ENCODE measurements around the gene CORO2B. TPM values are rescaled to one million over a fixed set of nuclear protein-coding genes. Genes with fewer than 3 reads are reported as not detected.
A peak's percentile ranks its signal among the peaks of the same experiment; 100 is the strongest.
"Not testable (repeated sequence)": the region's sequence is repeated elsewhere in the genome, so short reads cannot be mapped to it uniquely, and the experiment has no call there.

The CORO2B gene
- total RNA-seq, 1 experiment from 2014 or later: 20.3 TPM

DNA sequence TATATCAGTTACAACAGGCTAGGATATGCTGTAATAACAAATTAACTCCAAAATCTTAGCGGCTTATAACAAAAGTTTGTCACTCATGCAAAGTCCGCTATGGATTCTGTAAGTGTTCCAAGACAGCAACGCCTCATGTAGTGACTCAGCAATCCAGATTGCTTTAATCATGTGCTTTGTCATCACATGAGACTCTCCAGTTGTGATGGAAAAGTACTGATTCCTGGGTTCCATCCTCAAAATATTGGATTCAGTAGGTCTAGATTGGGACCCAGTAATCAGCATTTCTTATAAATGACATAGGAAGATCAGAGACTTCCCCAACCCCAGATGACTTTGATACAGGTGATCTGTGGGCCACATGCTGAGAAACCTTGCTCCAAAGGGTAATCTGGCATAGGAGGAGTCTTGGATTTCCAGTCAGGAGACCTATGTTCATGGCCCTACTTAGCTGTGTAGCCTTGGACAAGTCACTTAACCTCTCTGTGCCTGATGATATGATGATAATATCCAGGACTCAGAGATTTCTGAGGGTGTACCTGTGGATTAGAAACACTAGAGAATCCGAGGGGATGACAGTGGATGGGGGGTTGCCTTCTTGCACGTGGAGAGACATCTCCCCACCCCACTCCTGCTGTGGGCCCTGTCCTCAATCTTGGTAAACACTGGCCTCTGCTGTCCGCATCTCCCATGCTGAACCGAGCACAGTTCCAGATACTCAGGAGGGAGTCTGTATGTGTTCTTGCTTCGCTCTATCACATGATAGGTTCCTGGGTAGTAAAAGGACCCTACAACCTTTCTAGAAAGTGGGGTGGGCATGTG is 65.5 kb downstream of the CORO2B start:
- peak; percentile 79 for DNase-seq (ENCODE audit: low read depth)

DNA sequence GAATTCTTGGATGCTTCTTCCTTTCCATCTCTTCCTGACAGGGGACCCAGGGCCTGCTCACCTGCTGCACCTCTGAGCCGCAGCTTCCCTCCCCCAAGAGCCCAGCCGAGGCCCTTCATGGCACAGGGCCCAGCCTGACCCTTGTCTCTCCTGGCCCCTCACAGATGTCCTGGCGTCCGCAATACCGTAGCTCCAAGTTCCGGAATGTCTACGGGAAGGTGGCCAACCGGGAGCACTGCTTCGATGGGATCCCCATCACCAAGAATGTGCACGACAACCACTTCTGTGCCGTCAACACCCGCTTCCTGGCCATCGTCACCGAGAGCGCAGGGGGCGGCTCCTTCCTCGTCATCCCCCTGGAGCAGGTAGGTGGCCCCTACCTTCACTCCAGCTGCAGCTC is 66.2 kb downstream of the CORO2B start:
- no peak for DNase-seq (ENCODE audit: low read depth)

DNA sequence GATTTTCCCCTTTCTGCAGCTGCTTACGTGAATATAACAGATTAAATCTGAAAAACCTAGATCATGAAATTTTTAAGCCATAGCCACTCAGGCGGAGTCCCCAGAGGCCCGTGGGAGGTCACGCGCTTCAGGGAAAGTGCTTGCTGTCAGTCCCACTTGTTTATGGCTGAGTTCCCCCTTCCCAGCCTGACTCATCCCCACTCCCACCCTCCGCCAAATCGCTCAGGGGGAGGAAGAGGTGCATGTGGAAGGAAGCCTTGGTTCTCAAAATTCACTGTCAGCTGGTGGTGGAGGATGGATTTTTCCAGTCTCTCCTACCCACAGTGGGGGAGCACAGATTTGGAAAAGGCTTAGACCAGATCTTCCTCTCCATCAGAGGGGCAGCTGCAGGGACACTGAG is 67.4 kb downstream of the CORO2B start:
- no peak for DNase-seq (ENCODE audit: low read depth)

DNA sequence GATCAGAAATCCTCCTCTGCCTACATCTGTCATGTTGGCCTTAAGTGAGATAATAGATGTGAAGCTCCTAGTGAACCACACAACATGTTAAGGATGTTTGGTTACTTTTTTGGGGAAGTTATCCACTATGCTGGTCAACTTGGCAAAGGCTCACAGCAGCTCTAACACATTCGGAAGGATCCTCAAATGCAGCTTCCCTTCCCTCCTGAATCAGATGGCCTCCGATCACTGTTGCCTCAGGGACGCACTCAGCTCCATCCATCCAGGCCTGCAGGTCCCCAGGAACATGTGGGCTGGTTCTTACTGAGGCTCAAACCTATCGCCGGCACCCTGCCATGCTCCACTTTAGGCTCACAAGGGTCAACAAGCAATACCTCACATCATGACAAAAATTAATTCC is 67.9 kb downstream of the CORO2B start:
- DNase-seq (ENCODE audit: low read depth): no peak

DNA sequence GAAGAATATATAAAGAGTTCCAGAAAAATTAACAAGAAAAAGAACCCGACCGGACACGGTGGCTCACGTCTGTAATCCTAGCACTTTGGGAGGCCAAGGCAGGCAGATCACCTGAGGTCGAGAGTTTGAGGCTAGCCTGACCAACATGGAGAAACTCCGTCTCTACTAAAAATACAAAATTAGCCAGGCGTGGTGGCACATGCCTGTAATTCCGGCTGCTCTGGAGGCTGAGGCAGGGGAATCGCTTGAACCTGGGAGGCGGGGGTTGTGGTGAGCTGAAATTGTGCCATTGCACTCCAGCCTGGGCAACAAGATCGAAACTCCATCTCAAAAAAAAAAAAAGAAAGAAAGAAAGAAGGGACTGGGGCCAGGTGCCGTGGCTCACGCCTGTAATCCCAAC is 68.6 kb downstream of the CORO2B start:
- not testable (repeated sequence) for DNase-seq (ENCODE audit: low read depth)

DNA sequence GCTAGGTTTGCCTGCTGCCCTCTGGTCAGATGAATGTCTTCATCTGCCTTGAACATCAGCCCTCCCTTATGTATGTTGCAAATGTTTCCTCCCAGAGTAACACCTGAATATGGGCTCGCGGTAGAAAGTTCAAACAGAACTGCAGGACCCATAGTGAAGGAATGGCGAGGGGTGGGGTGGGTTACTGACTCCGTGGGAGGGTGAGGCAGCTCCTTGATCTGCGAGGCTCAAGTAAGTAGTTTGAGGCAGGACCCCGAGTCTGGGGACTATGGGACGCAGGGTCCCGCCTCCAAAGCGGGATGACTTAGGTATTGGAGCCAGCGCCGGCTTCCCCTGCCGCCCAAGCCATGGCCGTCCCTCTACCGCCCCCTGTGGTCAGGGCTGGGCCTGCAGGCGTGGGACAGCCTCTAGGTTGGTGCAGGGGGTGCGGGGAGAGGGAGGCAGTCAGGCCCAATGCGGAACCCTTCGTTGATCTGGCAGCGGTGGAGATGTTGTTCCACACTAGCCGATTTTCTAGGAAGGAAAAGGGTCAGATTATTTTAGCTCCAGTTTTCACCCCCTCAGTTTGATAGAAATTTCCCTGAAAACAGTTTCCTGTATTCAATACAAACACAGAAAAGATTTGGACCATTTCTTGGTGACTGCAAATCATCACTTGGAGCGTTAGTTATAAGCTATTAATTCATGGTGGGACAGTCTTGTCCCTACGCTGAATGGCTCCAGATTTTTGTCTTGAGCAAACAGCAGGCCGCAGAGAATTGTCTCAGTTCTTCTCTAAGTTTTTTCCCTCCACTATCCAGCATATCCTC is 72.3 kb downstream of the CORO2B start:
- DNase-seq (ENCODE audit: low read depth): no peak

DNA sequence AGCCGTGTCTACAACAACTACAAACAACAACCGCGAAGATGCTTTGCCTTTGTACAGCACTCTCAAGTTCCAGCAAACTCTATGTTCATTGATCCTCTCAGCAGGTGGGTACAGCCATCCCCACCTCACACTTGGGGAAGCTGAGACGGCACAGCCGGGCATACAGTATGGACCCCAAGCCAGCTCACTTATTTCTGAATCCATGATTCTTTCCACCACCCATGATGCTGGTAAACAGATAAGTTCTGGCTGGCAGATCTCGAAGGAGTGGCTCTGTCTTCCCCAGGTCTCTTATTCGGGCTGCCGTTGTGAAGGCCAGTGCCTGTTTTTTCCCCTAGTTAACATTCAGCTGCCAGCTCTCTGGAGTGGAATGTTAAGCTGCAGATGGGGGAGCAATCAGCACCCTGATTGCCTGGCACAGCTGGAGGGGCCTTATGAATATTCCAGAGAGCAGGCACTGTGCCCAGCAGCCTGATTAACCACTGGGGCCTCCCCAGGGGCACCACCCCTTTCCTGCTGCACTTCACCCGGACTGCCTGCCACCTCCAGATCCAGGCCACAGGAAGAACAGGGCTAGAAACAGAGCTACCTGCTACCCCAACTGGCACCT is 73.2 kb downstream of the CORO2B start:
- DNase-seq (ENCODE audit: low read depth): peak; percentile 85

DNA sequence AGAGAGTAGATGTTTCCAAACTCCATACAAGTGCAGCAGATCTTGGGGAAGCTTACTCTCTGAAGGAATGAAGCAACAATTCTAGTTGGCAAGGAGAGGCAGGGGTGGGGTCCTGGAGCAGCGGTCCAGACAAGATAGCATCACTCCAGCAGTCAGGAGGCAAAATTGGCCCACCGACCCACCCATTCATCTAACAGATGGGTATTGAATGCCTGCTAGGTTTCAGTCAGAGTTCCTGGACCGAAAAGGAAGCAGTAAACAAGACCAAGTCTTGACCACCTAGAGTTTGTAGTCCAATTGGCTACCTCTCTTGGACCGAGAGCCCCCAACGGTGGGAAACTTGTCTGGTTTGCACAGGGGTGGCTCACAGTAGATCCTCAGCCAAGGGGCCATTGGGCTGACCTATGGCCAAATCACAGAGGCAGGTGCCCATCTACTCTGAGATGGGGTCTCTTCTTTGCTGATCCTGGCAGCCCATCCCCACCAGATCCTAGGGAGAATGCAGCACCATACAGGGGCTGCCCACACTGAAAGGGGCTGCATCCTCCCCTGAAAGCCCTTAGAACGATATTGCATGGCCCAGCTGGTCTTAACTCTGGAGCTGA is 74.3 kb downstream of the CORO2B start:
- no peak for DNase-seq (ENCODE audit: low read depth)

DNA sequence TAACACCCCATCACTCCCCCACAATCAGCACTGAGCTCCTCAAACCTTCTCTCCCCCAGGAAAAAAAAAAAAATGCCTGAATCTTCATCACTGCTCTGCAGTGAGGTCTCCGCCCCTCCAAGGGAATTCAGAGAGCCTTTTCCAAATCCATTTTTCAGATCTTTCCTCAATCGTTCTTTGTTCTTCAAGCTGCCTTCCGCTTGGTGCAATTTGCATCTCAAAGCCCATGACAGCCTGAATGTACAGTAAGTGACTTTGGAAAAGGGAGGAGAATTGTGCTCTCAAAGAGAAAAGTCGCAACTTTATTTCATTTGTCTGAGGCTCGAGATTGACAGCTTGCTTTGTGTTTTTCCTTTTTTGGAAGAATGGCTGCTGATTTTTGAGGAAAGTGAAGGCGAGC is 75.0 kb downstream of the CORO2B start:
- no peak for DNase-seq (ENCODE audit: low read depth)

DNA sequence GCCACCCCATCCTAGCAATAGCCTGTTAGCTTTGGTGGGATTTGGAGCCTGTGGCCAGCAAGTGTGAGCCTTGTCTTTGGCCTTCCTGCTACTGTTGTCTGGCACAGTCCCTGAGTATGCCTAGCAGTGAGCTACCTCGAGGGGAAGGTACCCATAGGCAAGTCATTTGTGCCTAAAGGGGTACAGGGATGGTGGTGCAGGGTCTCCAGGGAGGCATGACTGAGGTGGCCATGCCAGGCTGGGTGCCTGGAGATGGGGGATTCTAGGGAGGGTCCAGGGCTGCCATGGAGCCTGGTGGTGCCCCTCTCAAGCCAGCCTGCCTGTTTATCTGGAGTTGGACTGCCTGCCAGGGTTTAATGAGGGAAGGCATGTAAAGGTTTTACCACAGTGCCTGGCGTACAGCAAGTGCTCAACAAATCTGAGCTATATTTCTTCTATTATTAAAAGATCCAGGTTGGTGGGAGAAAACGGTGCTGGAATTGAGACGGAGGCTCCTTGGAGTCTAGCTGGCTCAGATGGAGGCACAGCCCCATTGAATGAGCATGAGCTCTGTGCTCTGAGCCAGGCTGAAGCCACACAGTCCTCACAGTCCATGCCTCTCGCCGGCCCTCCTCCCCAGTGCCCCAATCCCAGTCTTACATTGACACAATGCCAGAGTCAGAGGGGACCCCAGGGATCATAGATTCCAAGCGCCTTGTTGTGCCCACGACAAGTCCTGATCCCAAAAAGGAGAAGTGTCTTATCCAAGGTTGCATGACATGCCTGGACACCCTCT is 76.2 kb downstream of the CORO2B start:
- no peak for DNase-seq (ENCODE audit: low read depth)

DNA sequence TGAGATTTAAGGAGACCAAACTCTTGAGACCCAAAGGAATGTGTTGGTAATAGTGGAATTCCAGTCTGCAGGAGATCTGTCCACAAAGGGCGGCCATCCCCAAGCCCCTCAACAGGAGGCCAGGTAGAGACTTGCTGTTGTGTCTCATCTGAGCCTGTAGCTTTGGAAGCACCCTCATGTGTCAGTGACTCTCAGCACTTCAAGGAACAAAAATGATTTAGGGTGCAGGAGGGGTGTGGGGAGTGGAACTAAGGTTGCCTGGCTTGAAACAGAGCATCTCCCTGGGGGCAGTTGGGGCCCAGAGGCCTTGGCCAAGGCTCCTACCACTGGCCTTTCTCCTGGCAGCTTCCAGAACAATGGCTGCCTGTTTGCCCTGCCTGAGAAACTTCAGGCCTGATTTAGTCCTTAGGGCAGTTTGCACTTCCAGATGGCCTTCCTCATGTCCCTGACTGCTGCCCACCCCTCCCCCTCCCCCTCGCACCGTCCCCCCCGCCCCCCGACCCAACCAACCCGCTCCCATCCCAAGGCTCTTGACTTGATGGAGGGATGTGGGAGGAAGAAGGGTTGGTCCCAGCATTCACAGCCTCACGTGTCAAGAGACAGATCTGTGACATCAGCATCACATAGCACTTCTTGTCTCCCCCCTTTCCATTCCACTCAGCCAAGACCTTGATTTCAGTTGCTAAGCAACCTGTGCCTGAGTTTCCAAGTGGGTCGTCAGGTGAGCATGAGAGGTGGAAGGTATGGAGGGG is 77.1 kb downstream of the CORO2B start:
- no peak for DNase-seq (ENCODE audit: low read depth)

DNA sequence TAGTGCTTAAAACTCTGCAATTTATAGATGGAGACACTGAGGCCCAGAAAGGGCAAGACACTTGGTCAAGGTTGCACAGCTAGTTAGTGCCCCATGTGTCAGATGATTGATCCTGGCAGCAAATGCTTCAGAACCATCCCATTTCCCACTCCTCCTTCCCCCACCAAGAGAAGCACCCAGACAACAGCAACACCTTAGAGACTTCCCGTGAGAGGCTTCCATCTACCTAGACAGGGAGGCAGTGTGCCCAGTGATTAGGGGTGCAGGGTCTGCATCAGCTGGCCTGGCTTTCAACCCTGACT is 77.6 kb downstream of the CORO2B start:
- no peak for DNase-seq (ENCODE audit: low read depth)

DNA sequence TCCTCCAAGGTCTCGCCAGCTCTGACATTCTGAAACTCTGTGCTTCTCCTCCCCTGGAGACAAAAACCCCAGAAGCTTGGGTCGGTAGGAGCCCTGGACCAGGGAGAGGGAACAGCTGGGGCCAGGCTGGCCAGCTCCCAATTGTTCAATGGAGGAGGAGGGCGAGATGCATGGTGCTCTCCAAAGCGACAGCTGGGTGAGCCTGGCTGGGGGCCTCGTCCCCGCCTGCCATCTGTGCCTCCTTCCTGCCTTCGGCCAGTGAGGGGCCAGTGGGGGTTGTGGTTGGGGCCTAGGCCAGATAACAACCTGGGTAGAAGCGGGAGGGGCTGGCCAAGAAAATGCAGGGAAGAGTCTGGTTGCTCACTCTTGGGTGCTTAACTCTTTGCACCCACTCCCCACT is 79.4 kb downstream of the CORO2B start:
- peak; percentile 67 for DNase-seq (ENCODE audit: low read depth)

DNA sequence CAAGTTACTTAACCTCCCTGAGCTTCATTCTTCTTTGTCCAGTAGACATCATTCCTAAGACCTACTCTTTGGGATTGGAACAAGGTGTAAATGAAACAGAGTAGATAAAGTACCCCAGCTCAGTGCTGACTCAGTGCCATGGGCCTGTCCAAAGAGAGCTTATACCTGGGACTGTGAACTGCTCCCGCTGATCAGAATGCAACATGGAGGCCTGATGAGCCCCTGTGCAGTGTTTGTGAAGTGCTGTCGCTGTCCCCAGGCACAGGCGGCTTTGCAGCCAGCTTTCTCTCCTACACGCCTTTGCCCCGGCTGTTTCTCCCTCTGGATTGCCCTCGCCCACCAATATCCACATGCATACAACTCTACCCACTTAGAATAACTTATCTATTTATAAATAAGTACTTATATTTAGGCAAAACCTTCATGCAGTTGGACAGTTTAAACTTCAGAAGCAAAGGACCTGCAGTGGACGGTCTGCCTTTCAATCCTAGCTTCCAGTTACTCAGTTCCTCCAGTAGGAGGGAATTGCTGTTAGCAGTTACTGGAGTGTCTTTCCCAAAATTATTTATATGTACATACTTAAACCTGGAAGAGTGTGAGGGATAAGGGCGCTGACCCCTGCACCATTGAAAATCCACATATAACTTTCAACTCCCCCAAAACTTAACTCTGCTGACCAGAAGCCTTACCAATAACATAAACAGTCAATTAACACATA is 80.0 kb downstream of the CORO2B start:
- no peak for DNase-seq (ENCODE audit: low read depth)

DNA sequence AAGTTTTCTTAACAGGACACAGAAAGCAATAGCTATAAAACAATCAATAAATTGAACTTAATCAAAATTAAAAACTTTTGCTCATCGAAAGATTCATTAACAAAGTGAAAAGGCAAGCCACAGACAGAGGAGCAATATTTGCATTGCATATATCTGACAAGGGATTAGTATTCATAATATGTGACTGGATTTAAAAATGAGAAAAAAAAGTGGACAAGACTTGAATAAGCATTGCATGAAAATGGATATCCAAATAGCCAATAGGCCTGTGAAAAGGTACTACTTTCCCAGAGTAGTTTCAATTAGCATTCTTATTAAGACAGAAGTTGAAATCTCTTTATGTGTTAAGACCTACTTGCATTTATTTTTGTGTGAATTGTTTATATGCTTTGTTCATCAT is 84.7 kb downstream of the CORO2B start:
- DNase-seq (ENCODE audit: low read depth): no peak

DNA sequence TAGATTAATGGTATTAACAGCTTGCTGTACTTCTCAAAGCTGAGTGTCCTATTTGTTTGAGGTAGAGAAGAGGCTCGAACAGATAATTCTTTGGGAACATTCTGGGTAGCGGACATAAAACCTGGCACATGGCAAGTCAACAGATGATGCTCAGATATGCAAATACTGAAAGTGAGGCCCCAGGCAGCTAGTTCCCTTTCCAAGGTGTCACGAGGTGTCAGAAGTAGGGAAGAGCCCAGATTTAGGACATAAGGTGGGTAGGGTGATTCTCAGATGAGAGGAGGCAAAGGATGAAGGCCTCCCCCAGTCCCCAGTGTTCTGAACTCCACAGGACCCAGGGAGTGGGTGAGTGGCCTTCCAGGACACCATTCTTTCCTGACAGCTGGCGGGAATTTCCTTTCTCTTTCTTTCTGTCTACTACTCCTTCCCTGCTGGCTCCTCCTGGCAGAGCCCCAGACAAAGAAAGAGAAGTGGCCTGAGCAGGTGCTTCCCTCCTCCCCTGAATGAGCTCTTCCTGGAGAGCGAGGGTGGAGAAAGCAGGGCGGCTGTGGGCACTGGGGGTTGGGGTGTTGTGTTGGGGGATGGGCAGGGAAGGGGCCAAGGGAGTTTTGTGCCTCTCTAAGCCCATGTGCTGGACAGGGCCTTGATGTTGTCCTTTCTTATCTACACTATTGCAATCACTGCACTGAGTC is 87.5 kb downstream of the CORO2B start:
- DNase-seq (ENCODE audit: low read depth): no peak

DNA sequence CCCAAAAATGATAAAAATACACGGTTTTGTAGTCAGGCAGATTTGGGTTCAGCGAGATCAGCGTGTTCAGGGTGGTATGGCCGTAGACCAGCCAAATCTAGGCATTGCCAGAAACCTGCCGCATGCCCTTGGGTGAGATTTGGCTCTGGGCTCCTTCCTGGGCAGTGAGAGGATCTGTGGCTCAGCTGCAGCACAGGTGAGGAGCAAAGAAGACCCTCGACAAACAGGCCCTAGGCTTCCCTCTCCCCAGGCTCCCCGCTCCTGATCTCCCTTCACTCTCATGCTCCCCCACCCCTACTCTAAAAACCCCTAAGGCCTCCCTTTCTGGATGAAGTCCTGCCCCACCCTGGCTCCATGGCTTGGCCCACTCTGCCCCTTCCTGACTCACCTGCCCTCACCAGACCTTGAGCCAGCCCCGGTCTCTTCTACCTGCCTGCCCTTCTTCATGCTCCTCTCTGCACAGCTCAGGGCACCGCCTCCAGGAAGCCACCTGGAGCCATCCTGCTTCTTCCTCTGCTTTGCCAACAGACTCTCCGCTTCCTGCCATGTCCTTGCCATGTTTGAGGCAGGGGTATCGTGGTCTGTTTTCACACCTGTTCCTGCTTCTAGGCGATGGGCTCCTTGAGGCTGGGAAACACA is 88.1 kb downstream of the CORO2B start:
- DNase-seq (ENCODE audit: low read depth): no peak

DNA sequence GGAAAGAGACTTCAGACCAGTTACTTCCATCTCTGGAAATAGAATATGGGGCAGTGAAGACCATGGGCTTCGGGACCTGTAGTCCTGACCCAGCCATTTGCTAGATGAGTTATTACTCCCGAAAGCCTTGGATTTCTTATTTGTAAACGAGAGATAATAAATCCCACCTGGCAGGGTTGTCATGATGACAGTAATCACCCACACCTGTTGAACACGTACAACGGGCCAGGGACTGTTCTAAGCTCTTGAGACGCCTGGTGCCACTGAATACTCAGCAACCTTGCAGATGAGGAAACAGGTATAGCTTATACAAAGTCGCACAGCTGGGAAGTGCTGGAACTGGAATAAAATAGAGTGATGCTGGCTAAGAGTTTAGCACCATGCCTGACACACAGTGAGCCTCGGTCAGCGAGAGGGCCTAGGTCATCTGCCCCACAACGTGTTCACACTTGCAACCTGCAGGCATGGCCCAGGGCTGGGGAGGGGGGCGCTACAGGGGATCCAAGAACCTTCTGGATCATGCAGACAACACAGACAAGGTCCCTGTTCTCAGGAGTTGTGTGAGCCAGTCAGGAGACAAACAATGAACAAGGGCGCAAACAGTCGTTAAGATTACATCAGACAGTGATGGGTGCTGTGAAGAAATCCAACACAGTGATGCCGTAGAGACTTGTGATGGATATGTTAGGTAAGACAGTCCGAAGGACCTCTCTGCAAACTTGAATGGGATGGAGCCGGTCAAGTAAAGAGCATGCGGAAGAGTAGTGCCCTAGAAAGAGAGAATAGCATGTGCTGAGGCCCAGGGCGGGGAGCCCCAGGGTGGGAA is 89.2 kb downstream of the CORO2B start:
- DNase-seq (ENCODE audit: low read depth): no peak
